ENCODE data around the gene MUC2. TPM values are rescaled to one million over a fixed set of nuclear protein-coding genes. Genes with fewer than 3 reads are reported as not detected.
"Not testable (repeated sequence)": the region's sequence is repeated elsewhere in the genome, so short reads cannot be mapped to it uniquely, and the experiment has no call there.

The MUC2 gene
- total RNA-seq, 2 donors from 2014 or later, result not detected

DNA sequence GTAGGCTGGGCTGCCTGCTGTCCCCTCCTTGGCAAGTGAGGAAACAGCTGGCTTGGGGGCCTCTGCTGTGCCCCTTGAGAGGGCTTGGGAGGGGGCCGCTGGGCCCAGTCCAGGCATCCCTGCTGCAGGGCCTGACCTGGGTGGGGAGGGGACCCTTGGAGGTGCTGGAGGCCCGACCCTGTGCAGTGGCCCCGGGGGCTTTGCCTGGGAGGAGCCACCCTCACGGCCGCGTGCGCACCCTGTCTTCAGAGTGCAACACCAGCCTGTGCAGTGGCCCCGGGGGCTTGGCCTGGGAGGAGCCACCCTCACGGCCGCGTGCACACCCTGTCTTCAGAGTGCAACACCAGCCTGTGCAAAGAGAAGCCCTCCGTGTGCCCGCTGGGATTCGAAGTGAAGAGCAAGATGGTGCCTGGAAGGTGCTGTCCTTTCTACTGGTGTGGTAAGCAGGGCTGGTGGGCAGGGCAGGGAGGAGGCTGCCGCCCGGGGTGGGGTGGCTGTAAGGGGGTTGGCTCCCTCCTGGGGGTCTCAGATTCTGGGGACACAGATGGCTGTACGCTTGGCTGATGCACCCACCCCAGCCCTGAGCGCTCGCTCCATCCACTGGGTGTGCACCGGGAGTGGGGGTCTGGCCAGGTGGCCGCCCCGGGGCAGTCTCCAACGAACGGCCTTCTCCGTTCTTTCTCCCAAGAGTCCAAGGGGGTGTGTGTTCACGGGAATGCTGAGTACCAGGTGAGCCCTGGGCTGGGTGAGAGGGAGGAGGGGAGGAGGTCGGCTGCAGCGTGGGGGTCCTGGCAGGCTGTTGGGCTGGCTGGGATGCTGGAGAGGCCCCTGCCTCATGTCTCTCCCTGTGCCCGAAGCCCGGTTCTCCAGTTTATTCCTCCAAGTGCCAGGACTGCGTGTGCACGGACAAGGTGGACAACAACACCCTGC lies 32.9 kb downstream of the MUC2 start:
- ATAC-seq (replicated peaks), result no peak
- Mint-ChIP-seq H3K4me1 (no peaks in the 10 kb centered on the region), H3K9me3 (no peaks in the 10 kb centered on the region), H3K27me3 (no peaks in the 10 kb centered on the region), H3K27ac (no peak overlapping the region), H3K36me3 (ENCODE audit: low read depth) (no peaks in the 10 kb centered on the region), H3K4me3 (no peak overlapping the region)

DNA sequence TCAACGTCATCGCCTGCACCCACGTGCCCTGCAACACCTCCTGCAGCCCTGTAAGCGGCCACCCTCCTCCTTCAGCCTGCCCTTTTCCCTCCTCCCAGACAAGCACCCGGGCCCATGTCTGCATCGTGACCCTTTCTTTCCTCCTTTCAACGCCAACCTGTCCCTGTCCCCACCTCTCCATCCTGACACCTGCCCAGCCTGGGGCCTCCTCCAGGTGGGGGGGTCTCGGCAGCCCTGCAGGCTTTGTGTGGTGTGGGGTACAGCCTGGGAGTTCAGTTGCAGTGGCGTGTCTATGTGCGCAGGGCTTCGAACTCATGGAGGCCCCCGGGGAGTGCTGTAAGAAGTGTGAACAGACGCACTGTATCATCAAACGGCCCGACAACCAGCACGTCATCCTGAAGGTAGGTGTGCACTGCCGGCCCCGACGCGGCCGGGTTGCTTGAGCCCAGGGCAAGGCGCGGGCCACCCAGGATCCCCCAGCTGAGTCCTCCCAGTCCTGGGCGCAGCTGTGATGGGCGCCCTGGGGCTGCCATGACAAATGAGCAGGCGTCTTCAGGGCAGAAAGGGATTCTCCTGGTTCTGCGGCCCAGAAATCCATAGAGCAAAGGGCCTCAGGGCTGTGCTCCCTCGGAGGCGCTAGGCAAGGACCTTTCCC lies 33.7 kb downstream of the MUC2 start:
- H3K27me3 Mint-ChIP-seq, result no peaks in the 10 kb centered on the region
- no peak overlapping the region for H3K4me3 Mint-ChIP-seq

DNA sequence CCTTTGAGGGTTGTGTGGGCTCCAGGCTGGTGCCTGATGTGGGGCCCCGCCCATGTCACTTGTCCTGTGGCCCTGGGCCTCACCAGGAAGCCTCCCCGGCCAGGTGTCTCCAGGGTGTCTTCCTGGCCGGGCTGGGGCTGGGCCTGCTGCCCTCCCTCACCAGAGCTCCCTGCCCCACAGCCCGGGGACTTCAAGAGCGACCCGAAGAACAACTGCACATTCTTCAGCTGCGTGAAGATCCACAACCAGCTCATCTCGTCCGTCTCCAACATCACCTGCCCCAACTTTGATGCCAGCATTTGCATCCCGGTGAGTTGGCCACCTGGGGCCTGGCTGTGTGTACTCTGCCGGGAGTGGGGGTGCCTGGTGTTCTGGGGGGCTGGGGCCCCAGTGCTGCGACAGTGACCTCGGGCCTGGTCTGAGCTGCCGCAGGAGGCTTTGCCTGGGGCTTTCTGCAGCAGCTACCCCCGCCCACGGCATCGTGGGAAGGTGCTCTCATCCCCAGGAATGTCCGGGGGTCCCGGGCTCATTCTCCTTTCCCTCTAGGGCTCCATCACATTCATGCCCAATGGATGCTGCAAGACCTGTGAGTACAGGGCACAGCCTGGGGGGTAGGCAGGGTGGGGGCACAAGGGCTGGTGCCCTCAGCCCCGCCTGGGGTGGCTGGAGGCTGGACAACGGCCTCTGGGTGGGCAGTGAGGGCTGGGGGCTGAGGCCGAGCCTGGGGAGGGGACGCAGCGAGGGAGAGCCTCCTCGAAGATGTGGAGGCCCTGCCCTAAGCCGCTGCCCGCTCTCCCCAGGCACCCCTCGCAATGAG lies 34.6 kb downstream of the MUC2 start:
- Mint-ChIP-seq H3K27ac (no peak overlapping the region), H3K9me3 (no peaks in the 10 kb centered on the region), H3K27me3 (no peaks in the 10 kb centered on the region), H3K36me3 (ENCODE audit: low read depth) (no peaks in the 10 kb centered on the region), H3K4me1 (no peaks in the 10 kb centered on the region), H3K4me3 (no peak overlapping the region)
- ATAC-seq (replicated peaks), result no peak

More for the DNA sequence above, 33.7 kb downstream of the MUC2 start:
- no peaks in the 10 kb centered on the region for H3K9me3 Mint-ChIP-seq
- H3K4me1 Mint-ChIP-seq, result no peaks in the 10 kb centered on the region
- H3K27ac Mint-ChIP-seq, result no peak overlapping the region
- no peaks in the 10 kb centered on the region for H3K36me3 Mint-ChIP-seq (ENCODE audit: low read depth)
- ATAC-seq (replicated peaks), result no peak

DNA sequence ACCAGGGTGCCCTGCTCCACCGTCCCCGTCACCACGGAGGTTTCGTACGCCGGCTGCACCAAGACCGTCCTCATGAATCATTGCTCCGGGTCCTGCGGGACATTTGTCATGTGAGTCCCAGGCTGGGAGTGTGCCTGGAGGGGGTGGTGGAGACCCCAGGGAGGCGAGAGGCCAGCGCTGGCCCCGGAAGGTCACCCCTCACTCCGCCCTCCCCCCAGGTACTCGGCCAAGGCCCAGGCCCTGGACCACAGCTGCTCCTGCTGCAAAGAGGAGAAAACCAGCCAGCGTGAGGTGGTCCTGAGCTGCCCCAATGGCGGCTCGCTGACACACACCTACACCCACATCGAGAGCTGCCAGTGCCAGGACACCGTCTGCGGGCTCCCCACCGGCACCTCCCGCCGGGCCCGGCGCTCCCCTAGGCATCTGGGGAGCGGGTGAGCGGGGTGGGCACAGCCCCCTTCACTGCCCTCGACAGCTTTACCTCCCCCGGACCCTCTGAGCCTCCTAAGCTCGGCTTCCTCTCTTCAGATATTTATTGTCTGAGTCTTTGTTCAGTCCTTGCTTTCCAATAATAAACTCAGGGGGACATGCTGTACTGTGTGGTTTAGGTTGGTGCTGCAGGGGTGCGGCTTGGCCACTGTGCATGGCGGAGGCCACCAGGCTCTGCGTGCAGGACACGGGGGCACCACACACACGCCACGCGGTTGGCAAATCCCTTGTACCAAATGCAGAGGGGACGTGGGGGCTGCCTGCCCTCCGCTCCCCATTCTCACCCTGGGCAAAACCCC lies 35.4 kb downstream of the MUC2 start:
- H3K36me3 Mint-ChIP-seq (ENCODE audit: low read depth), result no peaks in the 10 kb centered on the region
- no peak overlapping the region for H3K4me3 Mint-ChIP-seq
- peaks cover 4% of the 10 kb centered on the region for H3K4me1 Mint-ChIP-seq
- H3K27ac Mint-ChIP-seq, result no peak overlapping the region
- no peak for ATAC-seq (replicated peaks)
- H3K9me3 Mint-ChIP-seq, result no peaks in the 10 kb centered on the region
- H3K27me3 Mint-ChIP-seq, result no peaks in the 10 kb centered on the region

DNA sequence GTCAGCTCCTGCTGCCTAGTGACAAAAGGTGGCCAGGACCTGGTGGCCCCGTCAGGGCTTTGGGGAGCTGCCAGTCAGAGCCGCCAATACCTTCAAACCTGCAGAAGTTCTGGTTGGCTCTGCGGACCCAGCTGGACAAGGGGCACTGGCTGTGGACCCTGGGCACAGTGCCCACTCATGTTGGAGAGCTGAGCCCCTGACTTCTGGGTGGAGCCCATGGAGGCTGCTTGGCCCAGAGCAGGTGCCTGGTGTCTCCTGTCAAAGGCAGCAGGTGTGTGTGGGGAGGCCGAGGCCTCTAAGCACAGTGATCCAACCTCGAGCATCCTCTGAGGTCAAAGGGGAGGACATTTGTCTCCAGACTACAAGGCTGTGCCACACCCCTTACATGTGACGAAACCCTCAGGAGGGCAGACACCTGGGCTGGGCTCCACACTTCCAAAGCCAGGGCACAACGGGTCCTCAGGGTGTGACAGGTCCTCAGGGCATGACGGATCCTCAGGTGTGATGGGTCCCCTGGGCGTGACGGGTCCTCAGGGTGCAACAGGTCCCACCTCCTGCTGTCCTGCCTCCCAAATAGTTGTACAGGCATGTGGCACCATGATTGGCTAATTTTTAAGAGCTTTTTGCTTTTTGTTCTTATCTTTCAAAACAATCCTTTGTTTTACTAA lies 37.0 kb downstream of the MUC2 start:
- Mint-ChIP-seq H3K27ac (no peak overlapping the region), H3K36me3 (ENCODE audit: low read depth) (no peaks in the 10 kb centered on the region), H3K9me3 (no peaks in the 10 kb centered on the region), H3K4me1 (peaks cover 4% of the 10 kb centered on the region), H3K4me3 (no peak overlapping the region), H3K27me3 (no peaks in the 10 kb centered on the region)
- ATAC-seq (replicated peaks), result no peak

DNA sequence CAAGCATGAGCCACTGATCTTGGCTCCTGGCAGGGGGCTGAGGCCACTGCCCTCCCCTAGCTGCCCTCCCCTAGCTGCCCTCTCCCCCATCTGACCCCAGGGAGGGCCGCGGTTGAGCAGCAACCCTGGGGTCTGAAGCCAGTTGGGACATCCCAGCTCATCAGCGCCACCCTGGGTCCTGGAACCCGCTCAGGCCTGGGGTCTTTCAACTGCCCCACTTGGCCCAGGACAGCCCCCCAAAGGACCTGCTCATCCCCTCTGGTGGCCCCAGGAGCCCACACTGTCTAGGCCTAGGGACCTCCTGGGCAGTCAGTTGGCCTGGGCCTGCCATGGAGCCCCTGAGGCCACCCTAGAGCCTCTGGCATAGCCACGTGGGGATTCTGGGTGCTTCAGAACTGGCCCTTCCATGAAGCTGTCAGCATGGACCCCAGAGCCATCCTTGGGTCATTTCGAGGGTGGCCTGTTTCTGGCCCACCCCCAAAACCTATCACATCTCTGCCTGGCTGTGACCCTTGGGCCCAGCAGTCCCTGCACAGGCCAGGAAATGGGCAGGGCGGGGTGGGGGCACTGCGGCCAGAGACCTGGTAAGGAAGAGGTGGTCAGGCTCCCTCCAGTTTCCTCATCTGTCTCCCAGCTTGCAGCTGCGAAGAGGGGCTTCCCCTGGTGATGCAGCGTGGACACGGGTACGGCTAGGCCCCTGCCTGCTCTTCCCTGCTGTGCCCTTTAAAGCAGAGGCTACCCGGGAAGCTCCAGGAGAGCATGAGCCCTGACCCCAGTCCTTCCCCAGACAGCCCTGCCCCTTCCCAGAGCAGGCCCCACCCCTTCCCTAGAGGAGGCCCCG lies 37.9 kb downstream of the MUC2 start:
- Mint-ChIP-seq H3K27me3 (no peaks in the 10 kb centered on the region), H3K36me3 (ENCODE audit: low read depth) (no peaks in the 10 kb centered on the region), H3K9me3 (no peaks in the 10 kb centered on the region), H3K27ac (no peak overlapping the region), H3K4me1 (peaks cover 4% of the 10 kb centered on the region), H3K4me3 (no peak overlapping the region)
- ATAC-seq (replicated peaks), result no peak

DNA sequence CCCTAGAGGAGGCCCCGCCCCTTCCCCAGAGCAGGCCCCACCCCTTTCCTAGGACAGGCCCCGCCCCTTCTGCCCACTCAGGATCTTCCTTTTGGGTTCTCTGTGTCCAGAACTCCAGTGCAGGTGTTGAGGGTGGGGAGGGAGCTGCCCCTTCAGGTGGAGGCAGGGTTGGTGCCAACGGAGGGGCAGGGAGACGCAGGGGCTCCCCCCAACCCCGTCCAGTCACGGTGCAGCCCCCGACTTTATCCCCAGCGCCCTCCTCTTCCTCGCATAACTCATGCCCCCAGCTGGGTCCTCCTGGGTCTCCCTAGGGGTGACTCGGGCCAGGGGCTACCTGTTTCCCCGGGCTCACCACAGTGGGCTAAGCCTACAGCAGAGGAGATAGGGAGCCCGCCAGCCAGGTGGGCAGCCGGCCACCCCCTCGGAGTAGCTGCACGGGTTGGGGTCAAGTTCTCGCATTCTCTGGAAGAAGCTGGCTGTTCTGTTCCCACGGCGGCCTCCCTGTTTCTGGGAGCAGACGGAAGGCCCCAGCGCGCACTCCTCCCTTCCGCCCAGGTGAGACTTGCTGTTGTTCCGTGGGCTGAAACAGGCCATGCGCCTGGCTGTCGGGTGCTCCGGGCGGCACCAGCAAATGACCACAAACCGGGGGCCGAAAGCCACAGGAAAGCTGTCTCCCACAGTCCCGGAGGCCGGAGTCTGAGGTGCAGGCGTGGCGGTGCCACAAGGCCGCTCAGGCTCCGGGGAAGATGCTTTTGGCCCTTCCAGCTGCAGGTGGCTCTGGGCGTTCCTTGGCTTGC lies 38.9 kb downstream of the MUC2 start:
- Mint-ChIP-seq H3K36me3 (ENCODE audit: low read depth) (no peaks in the 10 kb centered on the region), H3K27ac (no peak overlapping the region), H3K27me3 (no peaks in the 10 kb centered on the region), H3K4me3 (no peak overlapping the region), H3K4me1 (peaks cover 4% of the 10 kb centered on the region), H3K9me3 (no peaks in the 10 kb centered on the region)
- no peak for ATAC-seq (replicated peaks)

DNA sequence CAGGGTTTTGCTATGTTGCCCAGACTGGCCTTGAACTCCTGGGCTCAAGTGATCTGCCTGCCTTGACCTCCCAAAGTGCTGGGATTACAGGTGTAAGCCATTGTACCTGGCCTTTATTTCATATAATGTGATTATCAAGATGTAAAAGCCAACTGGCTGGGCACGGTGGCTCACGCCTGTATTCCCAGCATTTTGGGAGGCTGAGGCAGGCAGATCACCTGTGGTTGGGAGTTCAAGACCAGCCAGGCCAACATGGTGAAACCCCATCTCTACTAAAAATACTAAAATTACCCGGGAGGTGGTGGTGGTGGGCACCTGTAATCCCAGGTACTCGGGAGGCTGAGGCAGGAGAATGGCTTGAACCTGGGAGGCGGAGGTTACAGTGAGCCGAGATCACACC lies 40.6 kb downstream of the MUC2 start:
- H3K4me1 Mint-ChIP-seq; H3K4me3 Mint-ChIP-seq; H3K9me3 Mint-ChIP-seq; ATAC-seq (replicated peaks); H3K27me3 Mint-ChIP-seq; H3K27ac Mint-ChIP-seq; H3K36me3 Mint-ChIP-seq (ENCODE audit: low read depth): not testable (repeated sequence)

DNA sequence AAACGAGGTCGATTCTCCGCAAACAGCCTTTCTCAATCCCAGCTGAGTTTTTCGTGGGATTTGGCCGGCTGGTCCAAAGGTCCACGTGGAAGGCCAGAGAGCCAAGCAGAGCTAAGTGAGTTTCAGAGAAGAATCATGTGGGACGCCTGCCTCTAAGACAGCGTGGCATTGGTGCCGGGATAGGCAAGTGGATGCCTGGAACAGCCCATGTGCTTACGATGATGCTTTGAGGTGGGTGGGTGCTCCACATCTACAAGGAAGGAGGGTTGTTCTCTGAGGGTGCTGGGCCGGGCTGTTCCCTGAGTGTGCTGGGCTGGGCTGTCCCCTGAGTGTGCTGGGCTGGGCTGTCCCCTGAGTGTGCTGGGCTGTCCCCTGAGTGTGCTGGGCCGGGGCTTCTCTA lies 41.4 kb downstream of the MUC2 start:
- Mint-ChIP-seq H3K27me3 (no peaks in the 10 kb centered on the region), H3K4me1 (peaks cover 4% of the 10 kb centered on the region), H3K27ac (no peak overlapping the region), H3K9me3 (no peaks in the 10 kb centered on the region), H3K4me3 (no peak overlapping the region), H3K36me3 (ENCODE audit: low read depth) (no peaks in the 10 kb centered on the region)
- no peak for ATAC-seq (replicated peaks)

DNA sequence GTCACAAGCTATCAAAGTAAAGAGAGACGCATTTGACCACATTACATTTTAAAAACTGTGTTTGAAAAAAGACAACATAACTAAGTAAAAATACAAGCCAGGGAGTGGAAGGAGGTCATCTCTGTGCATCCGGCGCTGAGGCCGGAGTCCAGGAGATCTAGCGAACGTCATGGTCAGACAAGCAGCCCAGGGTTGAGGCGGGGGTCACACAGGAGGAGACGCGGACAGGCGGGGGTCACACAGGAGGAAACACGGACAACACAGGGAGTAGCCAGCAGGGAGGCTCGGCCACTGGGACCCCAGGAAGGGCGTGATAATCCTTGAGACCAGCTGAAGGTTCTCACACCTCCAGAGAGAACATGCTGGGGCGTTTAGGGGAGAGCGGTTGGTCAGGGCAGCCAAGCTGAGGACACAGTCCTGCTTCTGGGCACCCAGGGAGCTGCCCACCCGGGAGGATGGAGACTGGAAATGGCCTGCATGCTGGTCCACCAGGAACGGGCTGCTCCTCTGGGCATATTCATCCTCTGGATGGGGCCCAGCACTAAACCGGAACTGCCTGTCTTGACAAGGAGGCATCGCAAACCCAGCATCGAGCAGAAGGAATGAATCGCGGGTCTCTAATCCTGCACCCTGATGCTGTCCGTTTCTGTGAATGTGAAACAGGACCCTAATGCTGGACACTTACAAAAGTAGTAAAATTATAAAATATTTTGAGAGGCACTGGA lies 42.2 kb downstream of the MUC2 start:
- no peaks in the 10 kb centered on the region for H3K9me3 Mint-ChIP-seq
- H3K4me3 Mint-ChIP-seq, result no peak overlapping the region
- H3K27ac Mint-ChIP-seq, result no peak overlapping the region
- ATAC-seq (replicated peaks), result no peak
- peaks cover 4% of the 10 kb centered on the region for H3K4me1 Mint-ChIP-seq
- H3K36me3 Mint-ChIP-seq (ENCODE audit: low read depth), result no peaks in the 10 kb centered on the region
- H3K27me3 Mint-ChIP-seq, result no peaks in the 10 kb centered on the region

DNA sequence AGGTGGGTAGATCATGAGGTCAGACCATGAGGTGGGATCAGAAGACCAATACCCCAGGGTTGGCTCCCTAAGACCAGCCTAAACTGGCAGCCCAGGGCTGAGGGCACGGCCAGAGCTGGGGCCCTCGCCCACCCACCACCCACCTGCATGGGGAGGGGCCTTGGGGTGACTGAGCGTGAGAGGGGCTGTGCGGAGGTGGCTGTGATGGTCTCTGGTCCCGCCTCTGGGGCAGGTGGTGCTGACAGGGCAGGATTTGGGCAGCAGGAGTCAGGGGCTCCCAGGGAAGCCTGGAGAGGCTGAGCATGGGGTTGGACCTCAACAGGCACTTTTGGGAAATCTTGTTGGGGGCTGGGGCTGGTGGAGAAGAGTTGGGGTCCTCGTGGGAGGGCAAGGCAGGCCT lies 43.3 kb downstream of the MUC2 start:
- Mint-ChIP-seq H3K9me3 (no peaks in the 10 kb centered on the region), H3K4me1 (peaks cover 4% of the 10 kb centered on the region), H3K27me3 (peaks cover 2% of the 10 kb centered on the region), H3K27ac (no peak overlapping the region), H3K36me3 (ENCODE audit: low read depth) (no peaks in the 10 kb centered on the region), H3K4me3 (no peak overlapping the region)
- ATAC-seq (replicated peaks), result no peak

All from activated T-helper 17 cell treated with anti-CD3 and anti-CD28 coated beads, Interleukin-2, amount 50 U/mL, for 72 hours (primary cell).